Transverse colon (tissue), 3 donors: ENCODE data around the gene LIFR.

Experiments
- CTCF ChIP-seq, 5 experiments: fragments of 200-600 bp in 3 of 5; fragments of 450-650 bp in 2 of 5; sonication (generic) in 3 of 5; IDR thresholded peaks; 1 replicate in 2 of 5; 2 replicates in 3 of 5; pipeline ENCODE4 v1.5.1; 2016 to 2017; ENCODE audit warnings: antibody characterized with exemption in 5 of 5, inconsistent platforms in 3 of 5, mild to moderate bottlenecking in 2 of 5, moderate library complexity in 1 of 5
- POLR2A ChIP-seq: fragments of 450-650 bp; IDR thresholded peaks from one replicate; pipeline ENCODE4 v1.6.1; 2016; ENCODE audit warnings: antibody characterized with exemption, mild to moderate bottlenecking, moderate library complexity

GRCh38 chr5:38531518-38531917 is 24.9 kb downstream of the LIFR start:
- no peak for TF ChIP-seq POLR2A
- TF ChIP-seq CTCF (IDR thresholded peaks at IDR 0.05) = no peak
